Small intestine (tissue), 7 donors: Measurements from ENCODE around the gene PRRT4. TPM values are rescaled to one million over a fixed set of nuclear protein-coding genes. Genes with fewer than 3 reads are reported as not detected.

ENCODE experiments used
- DNase-seq, 2 donors: peaks; one replicate each; pipeline versions ENCODE4 v3.0.0 to v3.0.0-alpha.2; 2013
- FAIRE-seq: peaks from 2 replicates; lab custom pipeline; 2012; peaks lifted over from hg19 to GRCh38; lab: Jason Lieb, UNC
- H3K27ac ChIP-seq, 3 donors: one replicate each; pipeline ENCODE4 v1.5.1; 2013; ENCODE audit warnings: low read length in 2 of 3, mild to moderate bottlenecking in 2 of 3, control low read depth in 1 of 3, inconsistent platforms in 1 of 3, low read depth in 1 of 3, moderate library complexity in 1 of 3
- H3K27me3 ChIP-seq, 3 donors: one replicate each; pipeline ENCODE4 v1.6.1; 2013; ENCODE audit warnings: low read length in 3 of 3, inconsistent platforms in 1 of 3; ENCODE audit not compliant: control insufficient read depth in 3 of 3, insufficient read depth in 3 of 3
- H3K36me3 ChIP-seq, 3 donors: one replicate each; pipeline ENCODE4 v1.6.1; 2013; ENCODE audit warnings: low read length in 3 of 3, inconsistent platforms in 1 of 3, low read depth in 1 of 3, mild to moderate bottlenecking in 1 of 3, moderate library complexity in 1 of 3; ENCODE audit not compliant: control insufficient read depth in 3 of 3, insufficient read depth in 2 of 3
- H3K4me1 ChIP-seq, 3 donors: one replicate each; pipeline ENCODE4 v1.6.1; 2013; ENCODE audit warnings: low read length in 2 of 3, inconsistent platforms in 1 of 3, low read depth in 1 of 3, mild to moderate bottlenecking in 1 of 3, moderate library complexity in 1 of 3; ENCODE audit not compliant: control insufficient read depth in 3 of 3, insufficient read depth in 2 of 3
- H3K4me3 ChIP-seq, 3 donors: one replicate each; pipeline ENCODE4 v1.5.1; 2013; ENCODE audit warnings: low read length in 3 of 3, control low read depth in 1 of 3, inconsistent platforms in 1 of 3, low read depth in 1 of 3, mild to moderate bottlenecking in 1 of 3, moderate library complexity in 1 of 3
- H3K9me3 ChIP-seq, 2 donors: one replicate each; pipeline ENCODE4 v1.6.1; 2013; ENCODE audit warnings: low read depth in 1 of 2, low read length in 1 of 2; ENCODE audit not compliant: control insufficient read depth in 2 of 2, insufficient read depth in 1 of 2
- WGBS, 3 donors: extraction: QIAGEN DNeasy Blood & Tissue Kit; methylation state at CpG; one replicate each; pipeline ENCODE4 v1.1.7; 2013; 5-methylcytosine and 5-hydroxymethylcytosine counted together
- polyA plus RNA-seq, 4 donors: library from polyadenylated mRNA; stranded (reverse) in 3 of 4; unstranded in 1 of 4; fragments of 200-250 nt in 3 of 4; fragments of 120-200 nt in 1 of 4; gene quantifications; one replicate each; pipeline versions ENCODE4 v1.2.1 to v1.2.3, GENCODE V29; 2013
- donor health status: healthy with polysubstance abuse.
- donor health status: control.
- donor health status: control.
- donor health status: Bipolar disorder and iron deficiency.
- donor health status: healthy.

The PRRT4 gene
- polyA plus RNA-seq, 4 donors, result 0.49 to 1.3 TPM; not detected in 2

- WGBS, 3 donors, result 63 to 79% (median 70%) methylated on average over 3 of the region's 3 CpGs
- H3K9me3 ChIP-seq, result no peaks in the 10 kb centered on the region
- DNase-seq, result no peak
- FAIRE-seq, result no peak
- no peaks in the 10 kb centered on the region for H3K4me1 ChIP-seq
- no peaks in the 10 kb centered on the region for H3K36me3 ChIP-seq
- H3K4me3 ChIP-seq, result no peak overlapping the region
- H3K27me3 ChIP-seq, result peaks cover 2 to 72% (median 11%) of the 10 kb centered on the region in 3 donors
- H3K27ac ChIP-seq, result no peak overlapping the region
Measured at GRCh38 chr7:128353189-128353588, 8.3 kb downstream of the PRRT4 start.

GRCh38 chr7:128352636-128353035, 8.9 kb downstream of the PRRT4 start:
- no peak for FAIRE-seq
- H3K9me3 ChIP-seq, result no peaks in the 10 kb centered on the region
- H3K27me3 ChIP-seq, result peaks cover 2 to 70% (median 11%) of the 10 kb centered on the region in 3 donors
- WGBS, 3 donors, result 55 to 72% (median 63%) methylated on average over 7 to 8 of the region's 8 CpGs
- no peaks in the 10 kb centered on the region for H3K4me1 ChIP-seq
- no peak overlapping the region for H3K4me3 ChIP-seq
- no peak overlapping the region for H3K27ac ChIP-seq
- no peaks in the 10 kb centered on the region for H3K36me3 ChIP-seq
- DNase-seq, result no peak

GRCh38 chr7:128352153-128352537, 9.3 kb downstream of the PRRT4 start:
- H3K27ac ChIP-seq, result no peak overlapping the region
- 8 to 18% (median 10%) methylated on average over 13 to 34 of the region's 34 CpGs for WGBS, 3 donors
- peak overlapping the region in 1 of 3 donors; percentile 33 for H3K4me3 ChIP-seq
- peak in 1 of 2 donors; percentile 53 for DNase-seq
- no peak for FAIRE-seq
- peaks cover 2 to 70% (median 11%) of the 10 kb centered on the region in 3 donors for H3K27me3 ChIP-seq
- no peaks in the 10 kb centered on the region for H3K4me1 ChIP-seq
- H3K9me3 ChIP-seq, result no peaks in the 10 kb centered on the region
- H3K36me3 ChIP-seq, result no peaks in the 10 kb centered on the region

GRCh38 chr7:128351296-128352152, 10.0 kb downstream of the PRRT4 start:
- no peaks in the 10 kb centered on the region for H3K9me3 ChIP-seq
- H3K27me3 ChIP-seq, result peaks cover 2 to 68% (median 11%) of the 10 kb centered on the region in 3 donors
- H3K4me3 ChIP-seq, result peak overlapping the region in 1 of 3 donors; percentile 33
- H3K36me3 ChIP-seq, result no peaks in the 10 kb centered on the region
- H3K4me1 ChIP-seq, result no peaks in the 10 kb centered on the region
- FAIRE-seq (no peak), DNase-seq (peak in 1 of 2 donors; percentile 49)
- no peak overlapping the region for H3K27ac ChIP-seq
- WGBS, 3 donors, result 9 to 15% (median 13%) methylated on average over 55 to 97 of the region's 97 CpGs

GRCh38 chr7:128350708-128351295, 10.7 kb downstream of the PRRT4 start:
- peak in 1 of 2 donors; percentile 15 for DNase-seq
- Histone ChIP-seq H3K27ac (no peak overlapping the region), H3K36me3 (no peaks in the 10 kb centered on the region), H3K4me3 (no peak overlapping the region), H3K9me3 (no peaks in the 10 kb centered on the region), H3K4me1 (no peaks in the 10 kb centered on the region), H3K27me3 (peaks cover 2 to 66% (median 11%) of the 10 kb centered on the region in 3 donors)
- FAIRE-seq, result no peak
- WGBS, 3 donors, result 66 to 74% (median 73%) methylated on average over 35 of the region's 35 CpGs

- no peak overlapping the region for H3K27ac ChIP-seq
- peaks cover 2 to 62% (median 11%) of the 10 kb centered on the region in 3 donors for H3K27me3 ChIP-seq
- WGBS, 3 donors, result 42 to 45% (median 43%) methylated on average over 4 of the region's 4 CpGs
- no peaks in the 10 kb centered on the region for H3K36me3 ChIP-seq
- DNase-seq, result no peak
- no peaks in the 10 kb centered on the region for H3K4me1 ChIP-seq
- FAIRE-seq, result no peak
- H3K9me3 ChIP-seq, result no peaks in the 10 kb centered on the region
- no peak overlapping the region for H3K4me3 ChIP-seq
Measured at GRCh38 chr7:128349466-128349825, 12.0 kb downstream of the PRRT4 start.

GRCh38 chr7:128347647-128348097, 13.8 kb downstream of the PRRT4 start:
- Histone ChIP-seq H3K36me3 (no peaks in the 10 kb centered on the region), H3K27me3 (peaks cover 2 to 47% (median 4%) of the 10 kb centered on the region in 3 donors), H3K4me1 (peaks cover 0 to 2% (median 2%) of the 10 kb centered on the region in 3 donors), H3K4me3 (no peak overlapping the region), H3K27ac (no peak overlapping the region), H3K9me3 (no peaks in the 10 kb centered on the region)
- DNase-seq (peak in 1 of 2 donors; percentile 28), FAIRE-seq (no peak)
- WGBS, 3 donors, result 0 to 7% (median 5%) methylated on average over 2 of the region's 2 CpGs

GRCh38 chr7:128344431-128344774, 17.1 kb downstream of the PRRT4 start:
- H3K27ac ChIP-seq, result no peak overlapping the region
- H3K4me3 ChIP-seq, result no peak overlapping the region
- 85 to 94% (median 86%) methylated on average over 5 of the region's 5 CpGs for WGBS, 3 donors
- DNase-seq, result no peak
- H3K27me3 ChIP-seq, result peaks cover 0 to 18% (median 0%) of the 10 kb centered on the region in 3 donors
- H3K36me3 ChIP-seq, result no peaks in the 10 kb centered on the region
- peaks cover 0 to 12% (median 8%) of the 10 kb centered on the region in 3 donors for H3K4me1 ChIP-seq
- FAIRE-seq, result no peak
- no peaks in the 10 kb centered on the region for H3K9me3 ChIP-seq
